WTC11 (cell line): ENCODE measurements around the gene UCHL3. TPM values are rescaled to one million over a fixed set of nuclear protein-coding genes. Genes with fewer than 3 reads are reported as not detected.
A peak's percentile ranks its signal among the peaks of the same experiment; 100 is the strongest.

ENCODE experiments used
- E2F1 ChIP-seq: sonication (generic); formaldehyde crosslinking; IDR thresholded peaks from 2 replicates; pipeline ENCODE4 v1.8.0; 2022; ENCODE audit warnings: mild to moderate bottlenecking, missing genetic modification reagents
- FOXK1 ChIP-seq: sonication (generic); formaldehyde crosslinking; IDR thresholded peaks from 2 replicates; pipeline ENCODE4 v1.8.0; 2022; ENCODE audit warnings: mild to moderate bottlenecking, moderate library complexity, missing genetic modification reagents
- FOXP4 ChIP-seq: sonication (generic); formaldehyde crosslinking; IDR thresholded peaks from 2 replicates; pipeline ENCODE4 v1.8.0; 2022; ENCODE audit warnings: mild to moderate bottlenecking, missing genetic modification reagents
- JUN ChIP-seq: sonication (generic); formaldehyde crosslinking; IDR thresholded peaks from 2 replicates; pipeline ENCODE4 v1.8.0; 2023; ENCODE audit warnings: mild to moderate bottlenecking, missing genetic modification reagents
- MYBL2 ChIP-seq: sonication (generic); formaldehyde crosslinking; IDR thresholded peaks from 2 replicates; pipeline ENCODE4 v1.8.1; 2023; ENCODE audit warnings: mild to moderate bottlenecking, moderate library complexity, missing genetic modification reagents
- PRDM15 ChIP-seq: sonication (generic); formaldehyde crosslinking; IDR thresholded peaks from 2 replicates; pipeline ENCODE4 v1.8.0; 2022; ENCODE audit warnings: missing genetic modification reagents
- SOX15 ChIP-seq: fragments of 250-450 bp; sonication (Bioruptor Pico); IDR thresholded peaks from 2 replicates; pipeline ENCODE4 v1.9.0; 2021; ENCODE audit warnings: mild to moderate bottlenecking
- ZNF423 ChIP-seq: fragments of 250-450 bp; sonication (Bioruptor Pico); IDR thresholded peaks from 2 replicates; pipeline ENCODE4 v2.1.2; 2022; ENCODE audit warnings: mild to moderate bottlenecking, moderate library complexity
- ZNF532 ChIP-seq: fragments of 250-450 bp; sonication (Bioruptor Pico); IDR thresholded peaks from 2 replicates; pipeline ENCODE4 v1.9.0; 2021; ENCODE audit warnings: mild to moderate bottlenecking, borderline replicate concordance
- total RNA-seq: library from RNA; stranded (reverse); gene quantifications from 3 replicates; pipeline ENCODE4 v1.2.3, GENCODE V29; 2021
- TF ChIP-seq, protein P1 (sequence below): sonication (generic); formaldehyde crosslinking; IDR thresholded peaks from 2 replicates; pipeline ENCODE4 v1.8.1; 2023; ENCODE audit warnings: mild to moderate bottlenecking, missing genetic modification reagents, borderline replicate concordance
- TF ChIP-seq, protein P2 (sequence below): sonication (generic); formaldehyde crosslinking; IDR thresholded peaks from 2 replicates; pipeline ENCODE4 v1.8.1; 2022; ENCODE audit warnings: low read depth, missing genetic modification reagents, borderline replicate concordance
- TF ChIP-seq, protein P3 (sequence below): sonication (generic); formaldehyde crosslinking; IDR thresholded peaks from 2 replicates; pipeline ENCODE4 v1.8.1; 2022; ENCODE audit warnings: mild to moderate bottlenecking, missing genetic modification reagents, moderate library complexity, borderline replicate concordance
- TF ChIP-seq, protein P4 (sequence below): sonication (generic); formaldehyde crosslinking; conservative IDR thresholded peaks from 2 replicates; pipeline ENCODE4 v1.8.1; 2023; ENCODE audit warnings: mild to moderate bottlenecking, low read depth, missing genetic modification reagents, moderate library complexity

UCHL3 gene
- total RNA-seq, 1 experiment from 2014 or later, result 46.9 TPM

- TF ChIP-seq, protein P1, sequence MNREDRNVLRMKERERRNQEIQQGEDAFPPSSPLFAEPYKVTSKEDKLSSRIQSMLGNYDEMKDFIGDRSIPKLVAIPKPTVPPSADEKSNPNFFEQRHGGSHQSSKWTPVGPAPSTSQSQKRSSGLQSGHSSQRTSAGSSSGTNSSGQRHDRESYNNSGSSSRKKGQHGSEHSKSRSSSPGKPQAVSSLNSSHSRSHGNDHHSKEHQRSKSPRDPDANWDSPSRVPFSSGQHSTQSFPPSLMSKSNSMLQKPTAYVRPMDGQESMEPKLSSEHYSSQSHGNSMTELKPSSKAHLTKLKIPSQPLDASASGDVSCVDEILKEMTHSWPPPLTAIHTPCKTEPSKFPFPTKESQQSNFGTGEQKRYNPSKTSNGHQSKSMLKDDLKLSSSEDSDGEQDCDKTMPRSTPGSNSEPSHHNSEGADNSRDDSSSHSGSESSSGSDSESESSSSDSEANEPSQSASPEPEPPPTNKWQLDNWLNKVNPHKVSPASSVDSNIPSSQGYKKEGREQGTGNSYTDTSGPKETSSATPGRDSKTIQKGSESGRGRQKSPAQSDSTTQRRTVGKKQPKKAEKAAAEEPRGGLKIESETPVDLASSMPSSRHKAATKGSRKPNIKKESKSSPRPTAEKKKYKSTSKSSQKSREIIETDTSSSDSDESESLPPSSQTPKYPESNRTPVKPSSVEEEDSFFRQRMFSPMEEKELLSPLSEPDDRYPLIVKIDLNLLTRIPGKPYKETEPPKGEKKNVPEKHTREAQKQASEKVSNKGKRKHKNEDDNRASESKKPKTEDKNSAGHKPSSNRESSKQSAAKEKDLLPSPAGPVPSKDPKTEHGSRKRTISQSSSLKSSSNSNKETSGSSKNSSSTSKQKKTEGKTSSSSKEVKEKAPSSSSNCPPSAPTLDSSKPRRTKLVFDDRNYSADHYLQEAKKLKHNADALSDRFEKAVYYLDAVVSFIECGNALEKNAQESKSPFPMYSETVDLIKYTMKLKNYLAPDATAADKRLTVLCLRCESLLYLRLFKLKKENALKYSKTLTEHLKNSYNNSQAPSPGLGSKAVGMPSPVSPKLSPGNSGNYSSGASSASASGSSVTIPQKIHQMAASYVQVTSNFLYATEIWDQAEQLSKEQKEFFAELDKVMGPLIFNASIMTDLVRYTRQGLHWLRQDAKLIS (CRISPR knock-in tag), result peak; percentile 65; the same call in 1 of the 2 replicates
- TF ChIP-seq, protein P2, sequence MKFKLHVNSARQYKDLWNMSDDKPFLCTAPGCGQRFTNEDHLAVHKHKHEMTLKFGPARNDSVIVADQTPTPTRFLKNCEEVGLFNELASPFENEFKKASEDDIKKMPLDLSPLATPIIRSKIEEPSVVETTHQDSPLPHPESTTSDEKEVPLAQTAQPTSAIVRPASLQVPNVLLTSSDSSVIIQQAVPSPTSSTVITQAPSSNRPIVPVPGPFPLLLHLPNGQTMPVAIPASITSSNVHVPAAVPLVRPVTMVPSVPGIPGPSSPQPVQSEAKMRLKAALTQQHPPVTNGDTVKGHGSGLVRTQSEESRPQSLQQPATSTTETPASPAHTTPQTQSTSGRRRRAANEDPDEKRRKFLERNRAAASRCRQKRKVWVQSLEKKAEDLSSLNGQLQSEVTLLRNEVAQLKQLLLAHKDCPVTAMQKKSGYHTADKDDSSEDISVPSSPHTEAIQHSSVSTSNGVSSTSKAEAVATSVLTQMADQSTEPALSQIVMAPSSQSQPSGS, result no peak
- TF ChIP-seq SOX15 (CRISPR knock-in tag), result no peak
- TF ChIP-seq, protein P3, sequence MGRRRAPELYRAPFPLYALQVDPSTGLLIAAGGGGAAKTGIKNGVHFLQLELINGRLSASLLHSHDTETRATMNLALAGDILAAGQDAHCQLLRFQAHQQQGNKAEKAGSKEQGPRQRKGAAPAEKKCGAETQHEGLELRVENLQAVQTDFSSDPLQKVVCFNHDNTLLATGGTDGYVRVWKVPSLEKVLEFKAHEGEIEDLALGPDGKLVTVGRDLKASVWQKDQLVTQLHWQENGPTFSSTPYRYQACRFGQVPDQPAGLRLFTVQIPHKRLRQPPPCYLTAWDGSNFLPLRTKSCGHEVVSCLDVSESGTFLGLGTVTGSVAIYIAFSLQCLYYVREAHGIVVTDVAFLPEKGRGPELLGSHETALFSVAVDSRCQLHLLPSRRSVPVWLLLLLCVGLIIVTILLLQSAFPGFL (CRISPR knock-in tag), result no peak
- TF ChIP-seq PRDM15 (CRISPR knock-in tag), result no peak
- TF ChIP-seq, protein P4, sequence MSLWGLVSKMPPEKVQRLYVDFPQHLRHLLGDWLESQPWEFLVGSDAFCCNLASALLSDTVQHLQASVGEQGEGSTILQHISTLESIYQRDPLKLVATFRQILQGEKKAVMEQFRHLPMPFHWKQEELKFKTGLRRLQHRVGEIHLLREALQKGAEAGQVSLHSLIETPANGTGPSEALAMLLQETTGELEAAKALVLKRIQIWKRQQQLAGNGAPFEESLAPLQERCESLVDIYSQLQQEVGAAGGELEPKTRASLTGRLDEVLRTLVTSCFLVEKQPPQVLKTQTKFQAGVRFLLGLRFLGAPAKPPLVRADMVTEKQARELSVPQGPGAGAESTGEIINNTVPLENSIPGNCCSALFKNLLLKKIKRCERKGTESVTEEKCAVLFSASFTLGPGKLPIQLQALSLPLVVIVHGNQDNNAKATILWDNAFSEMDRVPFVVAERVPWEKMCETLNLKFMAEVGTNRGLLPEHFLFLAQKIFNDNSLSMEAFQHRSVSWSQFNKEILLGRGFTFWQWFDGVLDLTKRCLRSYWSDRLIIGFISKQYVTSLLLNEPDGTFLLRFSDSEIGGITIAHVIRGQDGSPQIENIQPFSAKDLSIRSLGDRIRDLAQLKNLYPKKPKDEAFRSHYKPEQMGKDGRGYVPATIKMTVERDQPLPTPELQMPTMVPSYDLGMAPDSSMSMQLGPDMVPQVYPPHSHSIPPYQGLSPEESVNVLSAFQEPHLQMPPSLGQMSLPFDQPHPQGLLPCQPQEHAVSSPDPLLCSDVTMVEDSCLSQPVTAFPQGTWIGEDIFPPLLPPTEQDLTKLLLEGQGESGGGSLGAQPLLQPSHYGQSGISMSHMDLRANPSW (CRISPR knock-in tag), result 0 out of 2 replicates have a peak, but pooled peaks have one; percentile 35
- TF ChIP-seq MYBL2 (CRISPR knock-in tag), result peak; percentile 47; the same call in 1 of the 2 replicates
- TF ChIP-seq FOXP4, result 0 out of 2 replicates have a peak, but pooled peaks have one; percentile 25
- TF ChIP-seq ZNF532 (CRISPR knock-in tag), result no peak
- TF ChIP-seq FOXK1 (CRISPR knock-in tag), result peak; percentile 71; the same call in 1 of the 2 replicates
- no peak for TF ChIP-seq JUN
- TF ChIP-seq E2F1 (CRISPR knock-in tag), result 0 out of 2 replicates have a peak, but pooled peaks have one; percentile 53
- no peak for TF ChIP-seq ZNF423 (CRISPR knock-in tag)
These were observed 11.9 kb upstream of the UCHL3 start, which contains the start of gene COMMD6 (continued) for GRCh38 chr13:75537401-75538365.
